Myocyte (in vitro differentiated cells): ENCODE measurements around the gene GORASP2. TPM values are rescaled to one million over a fixed set of nuclear protein-coding genes. Genes with fewer than 3 reads are reported as not detected.

ENCODE experiments used
- DNase-seq: peaks from one replicate; pipeline ENCODE4 v3.0.0-alpha.2; 2012; ENCODE audit warnings: low read depth
- total RNA-seq: library from RNA; depleted of rRNA; stranded (reverse); fragments of >200 nt; gene quantifications from 2 replicates; pipeline ENCODE4 v1.2.3, GENCODE V29; 2014

GORASP2 gene
- total RNA-seq, 1 donor from 2014 or later: 99.5 TPM

- no peak for DNase-seq
Observed at GRCh38 chr2:170996316-170996715, 67.3 kb downstream of the GORASP2 start.

GRCh38 chr2:170997893-170998597 lies 69.0 kb downstream of the GORASP2 start:
- no peak for DNase-seq

GRCh38 chr2:170999654-171000053 lies 70.6 kb downstream of the GORASP2 start:
- DNase-seq: no peak

- DNase-seq: no peak
Observed at GRCh38 chr2:171004363-171004762, 75.3 kb downstream of the GORASP2 start.

- no peak for DNase-seq
Observed at GRCh38 chr2:171004833-171005232, 75.8 kb downstream of the GORASP2 start.

GRCh38 chr2:171008550-171009205 lies 79.6 kb downstream of the GORASP2 start:
- no peak for DNase-seq

GRCh38 chr2:171009386-171009785 lies 80.3 kb downstream of the GORASP2 start:
- DNase-seq: no peak

- DNase-seq: no peak
Observed at GRCh38 chr2:171013851-171014250, 84.8 kb downstream of the GORASP2 start.

- DNase-seq: no peak
Observed at GRCh38 chr2:171016125-171016524, 87.1 kb downstream of the GORASP2 start.

Other genes with a start within 250 kb of the GORASP2 start
- not detected in 2 replicates for gene SP5, start 213.9 kb upstream of the GORASP2 start, total RNA-seq
- not detected in 2 replicates for gene ERICH2, start 158.9 kb upstream of the GORASP2 start, total RNA-seq
- 0.35 and 0.83 TPM in 2 replicates for gene GAD1, start 112.4 kb upstream of the GORASP2 start, total RNA-seq
- 8.6 and 9.9 TPM in 2 replicates for gene TLK1, start 231.6 kb downstream of the GORASP2 start, total RNA-seq